Nephron (organoid): ENCODE results near the gene CCDC187.

ENCODE experiments used
- H3K27ac Mint-ChIP-seq, 3 experiments: 2 replicates each; pipeline ENCODE4 v1.8.0; 2020; ENCODE audit warnings: mixed read lengths in 3 of 3, mild to moderate bottlenecking in 2 of 3, moderate library complexity in 1 of 3
- H3K27me3 Mint-ChIP-seq: 2 replicates; pipeline ENCODE4 v1.8.0; 2021; ENCODE audit warnings: low read depth, mild to moderate bottlenecking, moderate library complexity, mixed read lengths
- H3K36me3 Mint-ChIP-seq: 2 replicates; pipeline ENCODE4 v1.8.0; 2020; ENCODE audit warnings: low read depth, mixed read lengths
- H3K4me1 Mint-ChIP-seq: 2 replicates; pipeline ENCODE4 v1.8.0; 2020; ENCODE audit warnings: mixed read lengths
- H3K4me3 Mint-ChIP-seq, 3 experiments: 2 replicates each; pipeline ENCODE4 v1.8.0; 2020; ENCODE audit warnings: mild to moderate bottlenecking in 3 of 3, mixed read lengths in 3 of 3, moderate library complexity in 2 of 3
- H3K9me3 Mint-ChIP-seq: 2 replicates; pipeline ENCODE4 v1.8.0; 2020; ENCODE audit warnings: mixed read lengths
- CTCF ChIP-seq, 3 experiments: fragments of 200-600 bp; sonication (generic); IDR thresholded peaks; one replicate each; pipeline ENCODE4 v1.5.0; 2021; ENCODE audit warnings: antibody characterized with exemption in 3 of 3; ENCODE audit not compliant: unreplicated experiment in 3 of 3

CCDC187 gene

GRCh38 chr9:136314056-136314416 is 10.1 kb upstream of the CCDC187 start:
- H3K27me3 Mint-ChIP-seq: peaks cover 6% of the 10 kb centered on the region
- H3K27ac Mint-ChIP-seq: no peak overlapping the region
- H3K36me3 Mint-ChIP-seq: peaks cover 5% of the 10 kb centered on the region
- H3K9me3 Mint-ChIP-seq: peaks cover 19% of the 10 kb centered on the region
- H3K4me1 Mint-ChIP-seq: no peaks in the 10 kb centered on the region
- no peak overlapping the region for H3K4me3 Mint-ChIP-seq
- TF ChIP-seq CTCF (IDR thresholded peaks at IDR 0.05; ENCODE audit: unreplicated experiment in 3 of 3): no peak

GRCh38 chr9:136313111-136314055 is 9.5 kb upstream of the CCDC187 start:
- Mint-ChIP-seq H3K36me3 (peaks cover 5% of the 10 kb centered on the region), H3K4me3 (no peak overlapping the region), H3K27me3 (peaks cover 6% of the 10 kb centered on the region), H3K27ac (no peak overlapping the region), H3K9me3 (peaks cover 19% of the 10 kb centered on the region), H3K4me1 (no peaks in the 10 kb centered on the region)
- no peak for TF ChIP-seq CTCF (IDR thresholded peaks at IDR 0.05; ENCODE audit: unreplicated experiment in 3 of 3)

GRCh38 chr9:136312436-136312835 is 8.5 kb upstream of the CCDC187 start:
- Mint-ChIP-seq H3K4me1 (no peaks in the 10 kb centered on the region), H3K36me3 (peaks cover 5% of the 10 kb centered on the region), H3K4me3 (no peak overlapping the region)

GRCh38 chr9:136312009-136312375 is 8.1 kb upstream of the CCDC187 start:
- Mint-ChIP-seq H3K9me3 (peaks cover 19% of the 10 kb centered on the region), H3K4me3 (no peak overlapping the region), H3K27ac (no peak overlapping the region), H3K36me3 (peaks cover 5% of the 10 kb centered on the region), H3K4me1 (no peaks in the 10 kb centered on the region), H3K27me3 (peaks cover 6% of the 10 kb centered on the region)
- no peak for TF ChIP-seq CTCF (IDR thresholded peaks at IDR 0.05; ENCODE audit: unreplicated experiment in 3 of 3)

More at GRCh38 chr9:136312436-136312835, 8.5 kb upstream of the CCDC187 start:
- peak; percentile 47 to 60 (median 59) for TF ChIP-seq CTCF (IDR thresholded peaks at IDR 0.05; ENCODE audit: unreplicated experiment in 3 of 3)
- peaks cover 6% of the 10 kb centered on the region for H3K27me3 Mint-ChIP-seq
- H3K9me3 Mint-ChIP-seq: peaks cover 19% of the 10 kb centered on the region
- no peak overlapping the region for H3K27ac Mint-ChIP-seq

- Mint-ChIP-seq H3K4me3 (no peak overlapping the region), H3K36me3 (peaks cover 3% of the 10 kb centered on the region), H3K9me3 (peaks cover 15% of the 10 kb centered on the region), H3K4me1 (no peaks in the 10 kb centered on the region), H3K27ac (no peak overlapping the region), H3K27me3 (peaks cover 4% of the 10 kb centered on the region)
- no peak for TF ChIP-seq CTCF (IDR thresholded peaks at IDR 0.05; ENCODE audit: unreplicated experiment in 3 of 3)
Observed at GRCh38 chr9:136311051-136312008, 7.4 kb upstream of the CCDC187 start.
